SK-N-SH (cell line): ENCODE results near the gene CPED1. TPM values are rescaled to one million over a fixed set of nuclear protein-coding genes. Genes with fewer than 3 reads are reported as not detected.
A peak's percentile ranks its signal among the peaks of the same experiment; 100 is the strongest.

Experiments
- CTCF ChIA-PET: fragments of 300-600, 350-600 bp; formaldehyde crosslinking; extraction: SDS; loops from one replicate; lab custom pipeline; 2021; lab: Yijun Ruan, JAX
- POLR2A ChIA-PET: fragments of 350-600 bp; sonication (Branson Sonifier 250); formaldehyde crosslinking; extraction: SDS; loops from one replicate; lab custom pipeline; 2020; ENCODE audit warnings: antibody characterized with exemption, inconsistent platforms; lab: Yijun Ruan, JAX
- DNase-seq: peaks from one replicate; pipeline ENCODE4 v3.0.0; 2012
- H2AFZ ChIP-seq: fragments of 200-600 bp; sonication (generic); 2 replicates; pipeline ENCODE4 v1.8.1; 2016; ENCODE audit warnings: antibody characterized with exemption, mild to moderate bottlenecking, low read depth
- H3F3A ChIP-seq: fragments of 200-600 bp; sonication (generic); replicated peaks from 2 replicates; pipeline ENCODE3; 2016; ENCODE audit warnings: antibody characterized with exemption, mild to moderate bottlenecking; ENCODE audit not compliant: insufficient read depth
- H3K27ac ChIP-seq, 2 experiments: fragments of 200-500 bp in 1 of 2; fragments of 200-600 bp in 1 of 2; sonication (Bioruptor generic) in 1 of 2; sonication (generic), shearing (Covaris generic) in 1 of 2; 2 replicates each; pipeline versions ENCODE4 v1.5.1 to v1.6.1; 2014 to 2016; ENCODE audit warnings: low read depth in 2 of 2, inconsistent platforms in 1 of 2, low read length in 1 of 2, mild to moderate bottlenecking in 1 of 2, mixed read lengths in 1 of 2
- H3K27me3 ChIP-seq: fragments of 200-600 bp; sonication (generic), shearing (Covaris generic); 2 replicates; pipeline ENCODE4 v1.6.1; 2016; ENCODE audit warnings: mixed run types; ENCODE audit not compliant: insufficient read depth
- H3K36me3 ChIP-seq, 2 experiments: fragments of 200-500 bp in 1 of 2; fragments of 200-600 bp in 1 of 2; sonication (Bioruptor generic) in 1 of 2; sonication (generic) in 1 of 2; replicated peaks in 1 of 2; 2 replicates each; pipeline versions ENCODE3 to v1.5.1; 2014 to 2016; ENCODE audit warnings: low read length in 1 of 2, mild to moderate bottlenecking in 1 of 2; ENCODE audit not compliant: insufficient read depth in 2 of 2, control insufficient read depth in 1 of 2
- H3K4me1 ChIP-seq, 2 experiments: fragments of 200-500 bp in 1 of 2; fragments of 200-600 bp in 1 of 2; sonication (Bioruptor generic) in 1 of 2; sonication (generic), shearing (Covaris generic) in 1 of 2; 2 replicates each; pipeline versions ENCODE4 v1.5.1 to v1.6.1; 2014 to 2016; ENCODE audit warnings: low read depth in 1 of 2, low read length in 1 of 2, mixed run types in 1 of 2; ENCODE audit not compliant: insufficient read depth in 2 of 2, control insufficient read depth in 1 of 2
- H3K4me2 ChIP-seq: fragments of 200-600 bp; sonication (generic), shearing (Covaris generic); 2 replicates; pipeline ENCODE4 v1.6.1; 2017; ENCODE audit warnings: mixed run types
- H3K4me3 ChIP-seq, 2 experiments: fragments of 200-500 bp in 1 of 2; fragments of 200-600 bp in 1 of 2; sonication (Bioruptor generic) in 1 of 2; sonication (generic), shearing (Covaris generic) in 1 of 2; 2 replicates each; pipeline versions ENCODE4 v1.5.1 to v1.8.1; 2014 to 2016; ENCODE audit warnings: low read depth in 2 of 2, inconsistent platforms in 1 of 2, low read length in 1 of 2, mild to moderate bottlenecking in 1 of 2, mixed read lengths in 1 of 2, moderate library complexity in 1 of 2
- H3K79me2 ChIP-seq: fragments of 200-600 bp; sonication (generic); 2 replicates; pipeline ENCODE4 v1.8.1; 2017; ENCODE audit warnings: mild to moderate bottlenecking; ENCODE audit not compliant: insufficient read depth
- H3K9ac ChIP-seq: fragments of 200-600 bp; sonication (generic); 2 replicates; pipeline ENCODE4 v1.6.1; 2017; ENCODE audit warnings: mixed run types
- H3K9me2 ChIP-seq: fragments of 200-600 bp; sonication (generic); 2 replicates; pipeline ENCODE4 v1.6.1; 2017; ENCODE audit warnings: mixed run types
- H3K9me3 ChIP-seq: fragments of 200-600 bp; sonication (generic); 2 replicates; pipeline ENCODE4 v1.6.1; 2017; ENCODE audit warnings: mixed run types, mild to moderate bottlenecking, moderate library complexity
- H4K20me1 ChIP-seq: fragments of 200-600 bp; sonication (generic); 2 replicates; pipeline ENCODE4 v1.6.1; 2017; ENCODE audit warnings: mild to moderate bottlenecking, mixed run types; ENCODE audit not compliant: insufficient read depth
- CHD2 ChIP-seq: fragments of 150-350 bp; IDR thresholded peaks from 2 replicates; pipeline ENCODE4 v1.6.1; 2018; ENCODE audit warnings: low read length; ENCODE audit not compliant: partially characterized antibody
- CTCF ChIP-seq: fragments of 200-600 bp; sonication (generic); IDR thresholded peaks from 2 replicates; pipeline ENCODE4 v1.6.1; 2017; ENCODE audit warnings: antibody characterized with exemption, mild to moderate bottlenecking, moderate library complexity
- ELF1 ChIP-seq: IDR thresholded peaks from 2 replicates; pipeline ENCODE4 v1.4.0; 2012
- EZH2phosphoT487 ChIP-seq: fragments of 200-600 bp; sonication (generic); IDR thresholded peaks from 2 replicates; pipeline ENCODE4 v1.6.1; 2017; ENCODE audit warnings: low read depth, mixed run types, mild to moderate bottlenecking, antibody characterized with exemption, moderate library complexity, borderline replicate concordance
- MEF2A ChIP-seq: IDR thresholded peaks from 2 replicates; pipeline ENCODE4 v1.4.0; 2012; ENCODE audit warnings: low read depth, borderline replicate concordance
- POLR2AphosphoS5 ChIP-seq: IDR thresholded peaks from 2 replicates; pipeline ENCODE4 v1.6.1; 2012; ENCODE audit warnings: low read depth, low read length
- RAD21 ChIP-seq: IDR thresholded peaks from 2 replicates; pipeline ENCODE4 v1.6.1; 2012; ENCODE audit warnings: mild to moderate bottlenecking, low read length
- REST ChIP-seq: IDR thresholded peaks from 2 replicates; pipeline ENCODE4 v1.6.1; 2012; ENCODE audit warnings: mild to moderate bottlenecking, low read depth, low read length, moderate library complexity
- RFX5 ChIP-seq: IDR thresholded peaks from 2 replicates; pipeline ENCODE4 v1.6.1; 2012; ENCODE audit warnings: mild to moderate bottlenecking, improper control_type of control experiment, low read length
- RXRA ChIP-seq: IDR thresholded peaks from 2 replicates; pipeline ENCODE4 v1.4.0; 2012; ENCODE audit warnings: low read depth, mild to moderate bottlenecking, borderline replicate concordance
- SMC3 ChIP-seq: IDR thresholded peaks from 2 replicates; pipeline ENCODE4 v1.6.1; 2012; ENCODE audit warnings: low read depth, low read length, improper control_type of control experiment
- TAF1 ChIP-seq: IDR thresholded peaks from 2 replicates; pipeline ENCODE4 v1.6.1; 2012; ENCODE audit warnings: low read depth, mild to moderate bottlenecking, low read length, moderate library complexity, borderline replicate concordance
- TCF12 ChIP-seq: IDR thresholded peaks from 2 replicates; pipeline ENCODE4 v1.4.0; 2012
- TEAD4 ChIP-seq: IDR thresholded peaks from 2 replicates; pipeline ENCODE4 v1.4.0; 2012; ENCODE audit warnings: mild to moderate bottlenecking, borderline replicate concordance; ENCODE audit not compliant: insufficient read depth
- YY1 ChIP-seq: IDR thresholded peaks from 2 replicates; pipeline ENCODE4 v1.4.0; 2012; ENCODE audit warnings: low read depth, mild to moderate bottlenecking
- WGBS: methylation state at CpG from one replicate; pipeline ENCODE4 v1.1.6; 2017; ENCODE audit warnings: low lambda C conversion rate; 5-methylcytosine and 5-hydroxymethylcytosine counted together
- polyA plus RNA-seq, 3 experiments: library from polyadenylated mRNA; depleted of rRNA; stranded (reverse); fragments of >200 nt; gene quantifications; 2 replicates each; pipeline ENCODE4 v1.2.3, GENCODE V29; 2012

The CPED1 gene
- polyA plus RNA-seq, 1 of the 3 experiments (the other 2 are of a cell fraction), result 4.4 TPM

GRCh38 chr7:120939345-120939744 lies 49.2 kb upstream of the CPED1 start:
- Histone ChIP-seq H3K9me3 (no peaks in the 10 kb centered on the region), H4K20me1 (no peaks in the 10 kb centered on the region), H3K27ac (no peak overlapping the region), H2AFZ (no peak overlapping the region), H3K4me3 (no peak overlapping the region), H3K36me3 (no peaks in the 10 kb centered on the region), H3K9ac (no peak overlapping the region), H3K27me3 (no peaks in the 10 kb centered on the region), H3F3A (no peaks in the 10 kb centered on the region), H3K9me2 (no peaks in the 10 kb centered on the region), H3K4me2 (no peak overlapping the region), H3K79me2 (no peaks in the 10 kb centered on the region), H3K4me1 (no peaks in the 10 kb centered on the region)
- CTCF ChIA-PET, result interaction anchor here (0.6 to 1.1 kb wide), 2 partner anchors 8 to 133 kb away, joined by 3 read pairs; no protein-coding TSS in a partner anchor
- DNase-seq, result no peak
- POLR2A ChIA-PET, result no interaction called here
- TF ChIP-seq REST, result no peak
- no peak for TF ChIP-seq TAF1
- no peak for TF ChIP-seq YY1
- TF ChIP-seq TEAD4, result no peak
- no peak for TF ChIP-seq RFX5
- no peak for TF ChIP-seq ELF1
- TF ChIP-seq RXRA, result no peak
- no peak for TF ChIP-seq MEF2A
- WGBS, result 47% methylated on average over 3 of the region's 3 CpGs

GRCh38 chr7:120941064-120941463 lies 47.4 kb upstream of the CPED1 start:
- Histone ChIP-seq H3K79me2 (no peaks in the 10 kb centered on the region), H3K9me3 (no peaks in the 10 kb centered on the region), H2AFZ (no peak overlapping the region), H3K4me2 (no peak overlapping the region), H3K36me3 (no peaks in the 10 kb centered on the region), H4K20me1 (no peaks in the 10 kb centered on the region), H3K4me1 (no peaks in the 10 kb centered on the region; a peak in 1 of 4 replicates), H3K27me3 (peaks cover 11% of the 10 kb centered on the region; the same call in 1 of the 2 replicates), H3F3A (no peaks in the 10 kb centered on the region), H3K27ac (no peak overlapping the region), H3K9me2 (no peaks in the 10 kb centered on the region), H3K4me3 (no peak overlapping the region), H3K9ac (no peak overlapping the region)
- TF ChIP-seq CTCF (peak; percentile 56), EZH2phosphoT487 (no peak), CHD2 (no peak), RXRA (no peak), TCF12 (no peak), POLR2AphosphoS5 (no peak), SMC3 (peak; percentile 11; the same call in 1 of the 2 replicates), RAD21 (peak; percentile 65)
- CTCF ChIA-PET, result interaction anchor here (0.7 to 3.7 kb wide), 10 partner anchors 11 to 158 kb away, joined by 3 to 24 read pairs (median 4); no protein-coding TSS in a partner anchor
- DNase-seq, result no peak
- WGBS, result 23% methylated on average over 1 of the region's 1 CpG
- POLR2A ChIA-PET, result no interaction called here
